HEK293 (cell line): ENCODE data around the gene SLC6A16.
A peak's percentile ranks its signal among the peaks of the same experiment; 100 is the strongest.

Source experiments
- CTCF ChIA-PET: fragments of 350-600 bp; formaldehyde crosslinking; extraction: SDS; loops from one replicate; lab custom pipeline; 2021; ENCODE audit warnings: antibody characterized with exemption; lab: Yijun Ruan, JAX
- POLR2A ChIA-PET: fragments of 300-600 bp; formaldehyde crosslinking; extraction: SDS; loops from one replicate; lab custom pipeline; 2020; ENCODE audit warnings: antibody characterized with exemption, inconsistent platforms; lab: Yijun Ruan, JAX
- H3K27ac ChIP-seq: fragments of 200-500 bp; sonication (Bioruptor generic); 2 replicates; pipeline ENCODE4 v1.5.1; 2014; ENCODE audit warnings: low read depth, low read length, control low read depth, inconsistent platforms; ENCODE audit errors: extremely low read depth
- H3K36me3 ChIP-seq, 2 experiments: fragments of 200-500 bp in 1 of 2; sonication (Bioruptor generic) in 1 of 2; 1 replicate in 1 of 2; 2 replicates in 1 of 2; pipeline ENCODE4 v1.5.1; 2014 to 2017; ENCODE audit warnings: inconsistent platforms in 2 of 2, low read length in 2 of 2; ENCODE audit not compliant: control insufficient read depth in 2 of 2, insufficient read depth in 1 of 2
- H3K4me1 ChIP-seq: fragments of 200-500 bp; sonication (Bioruptor generic); 2 replicates; pipeline ENCODE4 v1.5.1; 2014; ENCODE audit warnings: mild to moderate bottlenecking, low read length, inconsistent platforms; ENCODE audit not compliant: control insufficient read depth, insufficient read depth
- H3K4me3 ChIP-seq: 2 replicates; pipeline ENCODE4 v1.5.1; 2011; ENCODE audit warnings: low read depth, mild to moderate bottlenecking, control low read depth, low read length, moderate library complexity
- H3K9me3 ChIP-seq: fragments of 200-500 bp; sonication (Bioruptor generic); 2 replicates; pipeline ENCODE4 v1.5.1; 2014; ENCODE audit warnings: low read depth, low read length, inconsistent platforms; ENCODE audit not compliant: control insufficient read depth, insufficient read depth
- KLF1 ChIP-seq: fragments of 450-650 bp; formaldehyde crosslinking; IDR thresholded peaks from 2 replicates; pipeline ENCODE4 v1.5.1; 2016; ENCODE audit warnings: missing biosample characterization, missing genetic modification characterization
- RBAK ChIP-seq: fragments of 450-650 bp; formaldehyde crosslinking; IDR thresholded peaks from 2 replicates; pipeline ENCODE4 v1.5.1; 2016; ENCODE audit warnings: missing biosample characterization, missing genetic modification characterization
- SALL2 ChIP-seq: fragments of 450-650 bp; formaldehyde crosslinking; IDR thresholded peaks from 2 replicates; pipeline ENCODE4 v1.5.0; 2017; ENCODE audit warnings: missing biosample characterization, mild to moderate bottlenecking, missing genetic modification characterization, borderline replicate concordance
- ZBTB1 ChIP-seq: fragments of 450-650 bp; formaldehyde crosslinking; IDR thresholded peaks from 2 replicates; pipeline ENCODE4 v1.5.1; 2016; ENCODE audit warnings: missing biosample characterization, missing genetic modification characterization
- ZBTB48 ChIP-seq: fragments of 450-650 bp; formaldehyde crosslinking; IDR thresholded peaks from 2 replicates; pipeline ENCODE4 v1.5.1; 2016; ENCODE audit warnings: missing biosample characterization, missing genetic modification characterization
- ZEB2 ChIP-seq: fragments of 450-650 bp; formaldehyde crosslinking; IDR thresholded peaks from 2 replicates; pipeline ENCODE4 v1.5.1; 2016; ENCODE audit warnings: missing biosample characterization, missing genetic modification characterization
- ZFHX2 ChIP-seq: fragments of 450-650 bp; formaldehyde crosslinking; conservative IDR thresholded peaks from 2 replicates; pipeline ENCODE4 v1.5.1; 2016; ENCODE audit warnings: missing biosample characterization, missing genetic modification characterization
- ZIC2 ChIP-seq: fragments of 450-650 bp; formaldehyde crosslinking; IDR thresholded peaks from 2 replicates; pipeline ENCODE4 v1.5.1; 2016; ENCODE audit warnings: missing biosample characterization, missing genetic modification characterization
- ZNF10 ChIP-seq: fragments of 450-650 bp; formaldehyde crosslinking; IDR thresholded peaks from 2 replicates; pipeline ENCODE4 v1.5.1; 2017; ENCODE audit warnings: missing biosample characterization, missing genetic modification characterization
- ZNF132 ChIP-seq: fragments of 450-650 bp; formaldehyde crosslinking; IDR thresholded peaks from 2 replicates; pipeline ENCODE4 v1.5.1; 2017; ENCODE audit warnings: missing biosample characterization, missing genetic modification characterization, borderline replicate concordance
- ZNF133 ChIP-seq: fragments of 450-650 bp; formaldehyde crosslinking; IDR thresholded peaks from 2 replicates; pipeline ENCODE4 v1.5.1; 2016; ENCODE audit warnings: missing biosample characterization, missing genetic modification characterization
- ZNF266 ChIP-seq: fragments of 450-650 bp; formaldehyde crosslinking; IDR thresholded peaks from 2 replicates; pipeline ENCODE4 v1.5.1; 2016; ENCODE audit warnings: missing biosample characterization, missing genetic modification characterization, low read depth
- ZNF501 ChIP-seq: fragments of 450-650 bp; formaldehyde crosslinking; IDR thresholded peaks from 2 replicates; pipeline ENCODE4 v1.5.1; 2016; ENCODE audit warnings: missing biosample characterization, missing genetic modification characterization
- ZNF510 ChIP-seq: fragments of 450-650 bp; formaldehyde crosslinking; IDR thresholded peaks from 2 replicates; pipeline ENCODE4 v1.5.1; 2018; ENCODE audit warnings: mild to moderate bottlenecking, missing genetic modification characterization, missing biosample characterization; ENCODE audit not compliant: insufficient replicate concordance
- ZNF529 ChIP-seq: fragments of 450-650 bp; formaldehyde crosslinking; IDR thresholded peaks from 2 replicates; pipeline ENCODE4 v1.5.1; 2017; ENCODE audit warnings: missing genetic modification characterization, missing biosample characterization; ENCODE audit not compliant: insufficient replicate concordance
- ZNF664 ChIP-seq: fragments of 450-650 bp; formaldehyde crosslinking; IDR thresholded peaks from 2 replicates; pipeline ENCODE4 v1.5.1; 2016; ENCODE audit warnings: missing biosample characterization, missing genetic modification characterization
- TF ChIP-seq, protein P1 (sequence below): fragments of 450-650 bp; formaldehyde crosslinking; IDR thresholded peaks from 2 replicates; pipeline ENCODE4 v1.5.1; 2016; ENCODE audit warnings: missing biosample characterization, missing genetic modification characterization
- TF ChIP-seq, protein P2 (sequence below): fragments of 450-650 bp; formaldehyde crosslinking; IDR thresholded peaks from 2 replicates; pipeline ENCODE4 v1.5.1; 2017; ENCODE audit warnings: missing biosample characterization, missing genetic modification characterization
- TF ChIP-seq, protein P3 (sequence below): fragments of 450-650 bp; formaldehyde crosslinking; IDR thresholded peaks from 2 replicates; pipeline ENCODE4 v1.5.1; 2016; ENCODE audit warnings: missing biosample characterization, missing genetic modification characterization
- TF ChIP-seq, protein P4 (sequence below): fragments of 450-650 bp; formaldehyde crosslinking; IDR thresholded peaks from 2 replicates; pipeline ENCODE4 v1.5.1; 2017; ENCODE audit warnings: missing biosample characterization, missing genetic modification characterization
- TF ChIP-seq, protein P5 (sequence below): fragments of 450-650 bp; formaldehyde crosslinking; IDR thresholded peaks from 2 replicates; pipeline ENCODE4 v1.5.1; 2016; ENCODE audit warnings: missing biosample characterization, missing genetic modification characterization

SLC6A16 gene

DNA sequence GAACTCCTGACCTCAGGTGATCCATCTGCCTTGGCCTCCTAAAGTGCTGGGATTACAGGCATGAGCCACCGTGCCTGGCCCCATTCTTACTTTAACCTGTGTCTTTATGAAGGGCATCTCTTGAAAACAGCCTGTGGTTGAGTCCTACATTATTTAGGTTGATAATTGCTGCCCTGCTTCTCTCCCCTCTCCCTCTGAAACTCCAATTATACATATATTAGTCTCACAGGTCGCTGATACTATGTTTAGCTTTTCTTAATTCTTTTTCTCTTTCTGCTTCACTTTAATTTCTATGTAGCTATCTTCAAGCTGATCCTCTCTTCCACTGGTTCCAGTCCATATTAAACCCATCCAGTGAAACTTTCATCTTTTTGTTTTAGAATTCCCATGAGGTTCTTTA lies 75.1 kb downstream of the SLC6A16 start:
- TF ChIP-seq, protein P1, sequence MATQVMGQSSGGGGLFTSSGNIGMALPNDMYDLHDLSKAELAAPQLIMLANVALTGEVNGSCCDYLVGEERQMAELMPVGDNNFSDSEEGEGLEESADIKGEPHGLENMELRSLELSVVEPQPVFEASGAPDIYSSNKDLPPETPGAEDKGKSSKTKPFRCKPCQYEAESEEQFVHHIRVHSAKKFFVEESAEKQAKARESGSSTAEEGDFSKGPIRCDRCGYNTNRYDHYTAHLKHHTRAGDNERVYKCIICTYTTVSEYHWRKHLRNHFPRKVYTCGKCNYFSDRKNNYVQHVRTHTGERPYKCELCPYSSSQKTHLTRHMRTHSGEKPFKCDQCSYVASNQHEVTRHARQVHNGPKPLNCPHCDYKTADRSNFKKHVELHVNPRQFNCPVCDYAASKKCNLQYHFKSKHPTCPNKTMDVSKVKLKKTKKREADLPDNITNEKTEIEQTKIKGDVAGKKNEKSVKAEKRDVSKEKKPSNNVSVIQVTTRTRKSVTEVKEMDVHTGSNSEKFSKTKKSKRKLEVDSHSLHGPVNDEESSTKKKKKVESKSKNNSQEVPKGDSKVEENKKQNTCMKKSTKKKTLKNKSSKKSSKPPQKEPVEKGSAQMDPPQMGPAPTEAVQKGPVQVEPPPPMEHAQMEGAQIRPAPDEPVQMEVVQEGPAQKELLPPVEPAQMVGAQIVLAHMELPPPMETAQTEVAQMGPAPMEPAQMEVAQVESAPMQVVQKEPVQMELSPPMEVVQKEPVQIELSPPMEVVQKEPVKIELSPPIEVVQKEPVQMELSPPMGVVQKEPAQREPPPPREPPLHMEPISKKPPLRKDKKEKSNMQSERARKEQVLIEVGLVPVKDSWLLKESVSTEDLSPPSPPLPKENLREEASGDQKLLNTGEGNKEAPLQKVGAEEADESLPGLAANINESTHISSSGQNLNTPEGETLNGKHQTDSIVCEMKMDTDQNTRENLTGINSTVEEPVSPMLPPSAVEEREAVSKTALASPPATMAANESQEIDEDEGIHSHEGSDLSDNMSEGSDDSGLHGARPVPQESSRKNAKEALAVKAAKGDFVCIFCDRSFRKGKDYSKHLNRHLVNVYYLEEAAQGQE (tag by site-specific recombination), result no peak
- TF ChIP-seq ZNF133 (tag by site-specific recombination) (peak; percentile 93), ZNF664 (tag by site-specific recombination) (no peak), ZEB2 (tag by site-specific recombination) (no peak), KLF1 (tag by site-specific recombination) (no peak), ZNF266 (tag by site-specific recombination) (no peak), ZNF501 (tag by site-specific recombination) (no peak)
- TF ChIP-seq, protein P2, sequence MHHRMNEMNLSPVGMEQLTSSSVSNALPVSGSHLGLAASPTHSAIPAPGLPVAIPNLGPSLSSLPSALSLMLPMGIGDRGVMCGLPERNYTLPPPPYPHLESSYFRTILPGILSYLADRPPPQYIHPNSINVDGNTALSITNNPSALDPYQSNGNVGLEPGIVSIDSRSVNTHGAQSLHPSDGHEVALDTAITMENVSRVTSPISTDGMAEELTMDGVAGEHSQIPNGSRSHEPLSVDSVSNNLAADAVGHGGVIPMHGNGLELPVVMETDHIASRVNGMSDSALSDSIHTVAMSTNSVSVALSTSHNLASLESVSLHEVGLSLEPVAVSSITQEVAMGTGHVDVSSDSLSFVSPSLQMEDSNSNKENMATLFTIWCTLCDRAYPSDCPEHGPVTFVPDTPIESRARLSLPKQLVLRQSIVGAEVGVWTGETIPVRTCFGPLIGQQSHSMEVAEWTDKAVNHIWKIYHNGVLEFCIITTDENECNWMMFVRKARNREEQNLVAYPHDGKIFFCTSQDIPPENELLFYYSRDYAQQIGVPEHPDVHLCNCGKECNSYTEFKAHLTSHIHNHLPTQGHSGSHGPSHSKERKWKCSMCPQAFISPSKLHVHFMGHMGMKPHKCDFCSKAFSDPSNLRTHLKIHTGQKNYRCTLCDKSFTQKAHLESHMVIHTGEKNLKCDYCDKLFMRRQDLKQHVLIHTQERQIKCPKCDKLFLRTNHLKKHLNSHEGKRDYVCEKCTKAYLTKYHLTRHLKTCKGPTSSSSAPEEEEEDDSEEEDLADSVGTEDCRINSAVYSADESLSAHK (tag by site-specific recombination), result no peak
- TF ChIP-seq, protein P3, sequence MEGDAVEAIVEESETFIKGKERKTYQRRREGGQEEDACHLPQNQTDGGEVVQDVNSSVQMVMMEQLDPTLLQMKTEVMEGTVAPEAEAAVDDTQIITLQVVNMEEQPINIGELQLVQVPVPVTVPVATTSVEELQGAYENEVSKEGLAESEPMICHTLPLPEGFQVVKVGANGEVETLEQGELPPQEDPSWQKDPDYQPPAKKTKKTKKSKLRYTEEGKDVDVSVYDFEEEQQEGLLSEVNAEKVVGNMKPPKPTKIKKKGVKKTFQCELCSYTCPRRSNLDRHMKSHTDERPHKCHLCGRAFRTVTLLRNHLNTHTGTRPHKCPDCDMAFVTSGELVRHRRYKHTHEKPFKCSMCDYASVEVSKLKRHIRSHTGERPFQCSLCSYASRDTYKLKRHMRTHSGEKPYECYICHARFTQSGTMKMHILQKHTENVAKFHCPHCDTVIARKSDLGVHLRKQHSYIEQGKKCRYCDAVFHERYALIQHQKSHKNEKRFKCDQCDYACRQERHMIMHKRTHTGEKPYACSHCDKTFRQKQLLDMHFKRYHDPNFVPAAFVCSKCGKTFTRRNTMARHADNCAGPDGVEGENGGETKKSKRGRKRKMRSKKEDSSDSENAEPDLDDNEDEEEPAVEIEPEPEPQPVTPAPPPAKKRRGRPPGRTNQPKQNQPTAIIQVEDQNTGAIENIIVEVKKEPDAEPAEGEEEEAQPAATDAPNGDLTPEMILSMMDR (tag by site-specific recombination), result no peak
- TF ChIP-seq, all 188 proteins: peak for 1
- CTCF ChIA-PET, result interaction anchor here (0.7 to 3.6 kb wide), 5 partner anchors 14 to 885 kb away, joined by 3 to 19 read pairs (median 3); no protein-coding TSS in a partner anchor
- Histone ChIP-seq H3K4me3 (no peak overlapping the region), H3K36me3 (no peaks in the 10 kb centered on the region), H3K9me3 (no peaks in the 10 kb centered on the region), H3K4me1 (no peaks in the 10 kb centered on the region), H3K27ac (no peak overlapping the region)
- POLR2A ChIA-PET, result no interaction called here

DNA sequence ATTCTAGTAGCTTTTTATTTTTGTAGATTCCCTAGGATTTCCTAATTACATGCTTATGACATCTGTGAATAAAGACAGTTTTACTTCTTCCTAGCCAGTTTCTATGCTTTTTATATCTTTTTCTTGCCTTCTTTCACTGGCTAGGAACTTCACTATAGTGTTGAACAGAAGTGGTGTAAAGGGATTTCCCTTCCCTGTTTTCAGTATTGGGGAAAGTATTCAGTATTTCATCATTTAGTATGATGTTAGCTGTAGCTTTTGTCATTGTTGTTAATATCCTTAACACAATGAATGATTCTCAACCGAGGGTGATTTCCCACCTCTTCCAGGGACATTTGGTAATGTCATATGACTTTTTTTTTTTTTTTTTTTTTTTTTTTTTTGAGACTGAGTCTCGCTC lies 77.3 kb downstream of the SLC6A16 start:
- Histone ChIP-seq H3K36me3 (no peaks in the 10 kb centered on the region), H3K9me3 (no peaks in the 10 kb centered on the region), H3K27ac (no peak overlapping the region), H3K4me1 (no peaks in the 10 kb centered on the region; the same call in 1 of the 2 replicates), H3K4me3 (no peak overlapping the region)
- POLR2A ChIA-PET, result no interaction called here
- CTCF ChIA-PET, result interaction anchor here (0.6 to 1.6 kb wide), 8 partner anchors 19 to 144 kb away, joined by 3 to 7 read pairs (median 3); no protein-coding TSS in a partner anchor
- TF ChIP-seq RBAK (tag by site-specific recombination) (no peak), ZBTB48 (tag by site-specific recombination) (no peak), ZBTB1 (no peak), ZNF529 (tag by site-specific recombination) (no peak), ZNF510 (tag by site-specific recombination) (no peak), ZIC2 (tag by site-specific recombination) (no peak), SALL2 (tag by site-specific recombination) (no peak), ZFHX2 (tag by site-specific recombination) (no peak), ZNF10 (tag by site-specific recombination) (no peak), ZNF132 (no peak)
- TF ChIP-seq, protein P2 (tag by site-specific recombination), result no peak
- TF ChIP-seq, protein P4, sequence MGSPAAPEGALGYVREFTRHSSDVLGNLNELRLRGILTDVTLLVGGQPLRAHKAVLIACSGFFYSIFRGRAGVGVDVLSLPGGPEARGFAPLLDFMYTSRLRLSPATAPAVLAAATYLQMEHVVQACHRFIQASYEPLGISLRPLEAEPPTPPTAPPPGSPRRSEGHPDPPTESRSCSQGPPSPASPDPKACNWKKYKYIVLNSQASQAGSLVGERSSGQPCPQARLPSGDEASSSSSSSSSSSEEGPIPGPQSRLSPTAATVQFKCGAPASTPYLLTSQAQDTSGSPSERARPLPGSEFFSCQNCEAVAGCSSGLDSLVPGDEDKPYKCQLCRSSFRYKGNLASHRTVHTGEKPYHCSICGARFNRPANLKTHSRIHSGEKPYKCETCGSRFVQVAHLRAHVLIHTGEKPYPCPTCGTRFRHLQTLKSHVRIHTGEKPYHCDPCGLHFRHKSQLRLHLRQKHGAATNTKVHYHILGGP (tag by site-specific recombination), result no peak
- TF ChIP-seq, protein P5, sequence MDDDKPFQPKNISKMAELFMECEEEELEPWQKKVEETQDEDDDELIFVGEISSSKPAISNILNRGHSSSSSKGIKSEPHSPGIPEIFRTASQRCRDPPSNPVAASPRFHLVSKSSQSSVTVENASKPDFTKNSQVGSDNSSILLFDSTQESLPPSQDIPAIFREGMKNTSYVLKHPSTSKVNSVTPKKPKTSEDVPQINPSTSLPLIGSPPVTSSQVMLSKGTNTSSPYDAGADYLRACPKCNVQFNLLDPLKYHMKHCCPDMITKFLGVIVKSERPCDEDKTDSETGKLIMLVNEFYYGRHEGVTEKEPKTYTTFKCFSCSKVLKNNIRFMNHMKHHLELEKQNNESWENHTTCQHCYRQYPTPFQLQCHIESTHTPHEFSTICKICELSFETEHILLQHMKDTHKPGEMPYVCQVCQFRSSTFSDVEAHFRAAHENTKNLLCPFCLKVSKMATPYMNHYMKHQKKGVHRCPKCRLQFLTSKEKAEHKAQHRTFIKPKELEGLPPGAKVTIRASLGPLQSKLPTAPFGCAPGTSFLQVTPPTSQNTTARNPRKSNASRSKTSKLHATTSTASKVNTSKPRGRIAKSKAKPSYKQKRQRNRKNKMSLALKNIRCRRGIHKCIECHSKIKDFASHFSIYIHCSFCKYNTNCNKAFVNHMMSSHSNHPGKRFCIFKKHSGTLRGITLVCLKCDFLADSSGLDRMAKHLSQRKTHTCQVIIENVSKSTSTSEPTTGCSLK (tag by site-specific recombination), result no peak
